ENCODE data around the gene SRA1.
"Not testable (repeated sequence)": the region's sequence is repeated elsewhere in the genome, so short reads cannot be mapped to it uniquely, and the experiment has no call there.

SRA1 gene

DNA sequence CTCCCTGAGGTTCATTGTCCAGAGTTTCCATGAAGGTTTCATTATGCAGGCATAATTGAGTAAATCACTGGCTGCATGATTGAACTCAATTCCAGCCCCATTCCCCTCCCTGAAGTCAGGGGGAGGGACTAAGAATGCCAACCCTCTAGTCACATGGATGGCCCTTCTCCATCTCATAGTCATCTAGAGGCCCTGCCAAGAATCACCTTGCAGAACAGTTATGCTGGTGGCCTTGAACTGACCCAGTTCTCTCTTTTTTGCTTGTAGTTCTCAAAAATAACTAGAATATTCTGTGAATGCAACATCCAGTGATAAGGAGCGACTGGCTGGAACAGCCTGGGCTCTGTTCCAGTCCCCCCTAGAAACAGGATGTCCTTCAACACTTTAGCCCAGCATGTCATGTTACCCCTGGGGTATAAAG lies 39.1 kb upstream of the SRA1 start:
- TF ChIP-seq, protein P1, sequence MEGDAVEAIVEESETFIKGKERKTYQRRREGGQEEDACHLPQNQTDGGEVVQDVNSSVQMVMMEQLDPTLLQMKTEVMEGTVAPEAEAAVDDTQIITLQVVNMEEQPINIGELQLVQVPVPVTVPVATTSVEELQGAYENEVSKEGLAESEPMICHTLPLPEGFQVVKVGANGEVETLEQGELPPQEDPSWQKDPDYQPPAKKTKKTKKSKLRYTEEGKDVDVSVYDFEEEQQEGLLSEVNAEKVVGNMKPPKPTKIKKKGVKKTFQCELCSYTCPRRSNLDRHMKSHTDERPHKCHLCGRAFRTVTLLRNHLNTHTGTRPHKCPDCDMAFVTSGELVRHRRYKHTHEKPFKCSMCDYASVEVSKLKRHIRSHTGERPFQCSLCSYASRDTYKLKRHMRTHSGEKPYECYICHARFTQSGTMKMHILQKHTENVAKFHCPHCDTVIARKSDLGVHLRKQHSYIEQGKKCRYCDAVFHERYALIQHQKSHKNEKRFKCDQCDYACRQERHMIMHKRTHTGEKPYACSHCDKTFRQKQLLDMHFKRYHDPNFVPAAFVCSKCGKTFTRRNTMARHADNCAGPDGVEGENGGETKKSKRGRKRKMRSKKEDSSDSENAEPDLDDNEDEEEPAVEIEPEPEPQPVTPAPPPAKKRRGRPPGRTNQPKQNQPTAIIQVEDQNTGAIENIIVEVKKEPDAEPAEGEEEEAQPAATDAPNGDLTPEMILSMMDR (IDR thresholded peaks at IDR 0.05; ENCODE audit: extremely low read depth, missing control alignments) = no peak
- DNase-seq (ENCODE audit: low spot score) = no peak

DNA sequence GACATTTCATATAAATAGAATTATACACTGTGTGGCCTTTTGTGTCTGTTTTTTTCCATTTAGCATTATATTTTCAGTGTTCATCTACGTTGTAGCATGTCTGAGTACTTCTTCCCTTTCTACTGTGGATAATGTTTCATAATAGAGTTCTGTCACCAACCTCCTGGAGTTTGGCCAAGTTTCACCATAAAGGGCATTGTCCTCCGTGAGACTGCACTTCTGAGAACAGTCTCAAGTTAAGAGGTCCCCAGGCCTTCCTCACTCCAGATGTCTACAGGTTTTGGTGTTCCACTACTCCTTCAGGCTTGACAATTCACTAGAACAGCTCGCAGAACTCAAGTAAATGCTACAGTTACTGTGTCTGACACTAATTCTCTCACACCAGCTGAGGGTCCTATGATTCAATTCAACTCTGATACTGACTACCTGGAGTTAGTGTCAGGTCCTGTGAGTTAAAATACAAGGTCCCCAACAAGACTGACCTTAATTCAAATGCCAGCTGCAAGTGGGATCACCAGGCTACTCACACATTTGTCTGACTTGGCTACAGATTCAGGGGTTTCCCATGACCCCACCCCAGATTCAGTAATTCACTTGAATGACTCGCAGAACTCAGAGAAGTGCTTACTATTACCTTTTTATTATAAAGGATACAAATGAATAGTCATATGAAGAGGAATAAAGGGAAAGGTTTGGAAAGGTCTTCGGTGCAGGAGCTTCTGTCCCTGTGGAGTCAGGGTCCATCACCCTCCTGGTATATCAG lies 38.4 kb upstream of the SRA1 start:
- DNase-seq (ENCODE audit: low spot score) = no peak
- TF ChIP-seq, protein P1 (IDR thresholded peaks at IDR 0.05; ENCODE audit: extremely low read depth, missing control alignments) = no peak

DNA sequence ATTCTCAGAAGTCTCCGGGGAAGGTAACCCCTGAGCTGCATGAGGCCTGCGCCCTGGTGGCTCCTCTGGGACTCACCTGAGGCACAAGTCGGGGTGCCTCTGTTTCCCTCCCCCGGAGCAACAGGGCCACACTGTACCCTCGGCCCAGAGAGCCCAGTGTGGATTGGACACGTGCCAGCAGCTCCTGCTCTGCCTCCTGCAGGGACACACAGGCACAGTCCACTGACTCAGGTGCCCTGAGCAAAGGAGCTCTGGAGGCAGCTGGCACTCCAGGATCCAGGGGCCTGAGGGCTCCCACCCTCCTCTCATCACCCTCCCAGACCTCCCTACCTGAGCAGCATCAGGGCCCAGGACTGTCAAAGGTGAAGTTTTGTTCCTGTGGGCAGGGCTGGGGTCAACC lies 36.9 kb upstream of the SRA1 start:
- TF ChIP-seq, protein P1 (IDR thresholded peaks at IDR 0.05; ENCODE audit: extremely low read depth, missing control alignments) = no peak

DNA sequence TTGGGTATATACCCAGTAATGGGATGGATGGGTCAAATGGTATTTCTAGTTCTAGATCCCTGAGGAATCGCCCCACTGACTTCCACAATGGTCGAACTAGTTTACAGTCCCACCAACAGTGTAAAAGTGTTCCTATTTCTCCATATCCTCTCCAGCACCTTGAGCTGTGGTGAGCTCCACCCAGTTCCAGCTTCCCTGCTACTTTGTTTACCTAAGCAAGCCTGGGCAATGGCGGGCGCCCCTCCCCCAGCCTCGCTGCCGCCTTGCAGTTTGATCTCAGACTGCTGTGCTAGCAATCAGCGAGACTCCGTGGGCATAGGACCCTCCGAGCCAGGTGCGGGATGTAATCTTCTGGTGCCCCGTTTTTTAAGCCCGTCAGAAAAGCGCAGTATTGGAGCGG lies 35.8 kb upstream of the SRA1 start:
- DNase-seq (ENCODE audit: low spot score) = not testable (repeated sequence)

More for the DNA sequence above, 36.9 kb upstream of the SRA1 start:
- DNase-seq (ENCODE audit: low spot score) = no peak

DNA sequence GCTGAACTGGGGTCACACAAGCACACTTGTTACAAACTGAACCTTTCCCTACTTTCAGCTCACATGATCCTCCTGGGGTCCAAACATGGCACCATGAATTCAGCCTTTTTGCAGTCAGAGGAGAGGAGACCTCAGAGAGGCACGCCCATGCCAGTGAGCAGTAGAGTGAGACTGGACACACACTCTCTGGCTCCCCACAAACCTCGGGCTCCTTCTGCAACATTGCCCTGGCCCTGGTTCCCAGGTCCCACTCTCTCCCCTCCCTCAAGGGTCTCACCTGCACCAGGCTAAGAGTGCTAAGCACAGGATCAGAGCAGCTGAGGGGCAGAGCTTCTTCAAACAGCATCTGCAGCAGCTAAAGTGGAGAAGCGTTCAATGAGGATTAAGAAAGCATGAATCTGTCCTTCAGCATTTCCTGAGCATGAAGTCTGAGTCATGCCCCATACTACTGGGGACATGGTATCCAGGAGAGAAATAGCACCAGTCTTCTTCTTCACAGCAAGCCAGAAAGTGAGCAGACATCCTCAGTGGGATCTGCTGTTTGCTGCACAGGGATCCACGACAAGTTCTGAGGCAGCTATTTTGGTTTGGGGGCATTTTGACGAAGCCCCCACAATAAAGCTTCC lies 34.6 kb upstream of the SRA1 start:
- TF ChIP-seq, protein P1 (IDR thresholded peaks at IDR 0.05; ENCODE audit: extremely low read depth, missing control alignments) = no peak
- DNase-seq (ENCODE audit: low spot score) = no peak

DNA sequence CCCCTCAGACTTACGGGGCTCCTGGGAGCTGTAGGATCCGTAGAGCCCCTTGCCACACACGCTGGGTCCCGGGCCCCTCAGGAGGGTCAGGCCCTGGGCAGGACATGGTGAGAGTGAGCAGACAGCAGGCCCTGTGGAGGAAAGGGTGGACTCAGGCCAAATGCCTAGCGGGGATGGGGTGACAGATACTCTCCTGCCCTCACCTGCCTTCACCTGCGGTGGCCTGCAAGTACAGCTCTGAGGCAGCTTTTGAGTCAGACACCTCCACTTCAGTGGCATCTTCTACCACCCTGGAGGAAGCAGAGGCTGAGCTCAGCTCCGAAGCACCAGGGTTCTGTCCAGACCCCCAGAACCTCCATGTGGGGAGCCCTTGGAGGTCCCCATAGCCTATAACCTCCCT lies 33.6 kb upstream of the SRA1 start:
- DNase-seq (ENCODE audit: low spot score) = no peak
- TF ChIP-seq, protein P1 (IDR thresholded peaks at IDR 0.05; ENCODE audit: extremely low read depth, missing control alignments) = no peak

DNA sequence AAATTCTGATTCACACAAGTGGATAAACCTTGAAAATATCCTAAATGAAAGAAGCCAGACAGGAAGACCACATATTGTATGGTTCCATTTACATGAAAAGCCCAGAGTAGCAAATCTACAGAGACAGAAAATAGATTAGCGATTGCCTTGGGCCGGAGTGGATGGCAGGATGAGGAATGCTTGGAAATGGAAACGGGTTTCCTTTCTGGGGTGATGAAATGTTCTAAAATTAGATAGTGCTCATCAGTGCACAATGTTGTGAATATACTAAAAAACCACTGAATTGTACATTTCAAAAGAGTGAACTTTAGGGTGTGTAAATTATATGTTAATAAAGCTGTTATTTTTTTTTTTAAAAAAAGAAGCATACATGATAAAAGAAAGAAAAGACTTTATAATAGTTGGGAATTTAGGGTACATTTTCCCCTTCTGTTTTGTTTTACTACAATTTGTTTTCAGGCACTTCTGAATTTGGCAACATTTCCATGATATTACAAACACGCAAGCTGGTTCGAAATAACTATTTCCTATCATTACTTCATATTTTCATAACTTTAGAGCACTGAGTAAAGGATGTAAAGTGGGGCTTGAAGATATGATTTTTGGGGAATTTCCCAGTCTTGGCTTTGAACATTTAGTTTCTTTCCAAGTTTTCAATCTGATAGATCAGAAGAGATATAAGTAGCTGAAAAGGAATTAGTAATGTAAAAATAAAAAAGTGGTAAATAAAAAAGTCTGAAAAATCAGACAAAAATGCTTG lies 31.2 kb upstream of the SRA1 start:
- TF ChIP-seq, protein P1 (IDR thresholded peaks at IDR 0.05; ENCODE audit: extremely low read depth, missing control alignments) = no peak
- no peak for DNase-seq (ENCODE audit: low spot score)

Measured in GM20000 (cell line).